Pericardium fibroblast (primary cell): ENCODE results near the gene TMEM209. TPM values are rescaled to one million over a fixed set of nuclear protein-coding genes. Genes with fewer than 3 reads are reported as not detected.

Experiments used
- total RNA-seq: library from RNA; depleted of rRNA; stranded (reverse); fragments of >200 nt; gene quantifications from 2 replicates; pipeline ENCODE4 v1.2.3, GENCODE V29; 2015

The TMEM209 gene
- 7.5 and 11.2 TPM in 2 replicates for total RNA-seq

GRCh38 chr7:130205084-130205947 is at the start of gene TMEM209:
TMEM209 (minus strand) TSS chr7:130205406; CDS start chr7:130205375, 31 bp downstream.

GRCh38 chr7:130207642-130208041 is 2.4 kb upstream of the TMEM209 start, which contains the start of gene SSMEM1:
SSMEM1 (plus strand) TSS chr7:130207860; CDS start chr7:130207911, 51 bp downstream.

Other genes with a start within 250 kb of the TMEM209 start
- 10.4 and 13.5 TPM in 2 replicates for gene ZC3HC1, start 154.0 kb downstream of the TMEM209 start, total RNA-seq
- 13.8 and 15.8 TPM in 2 replicates for gene KLHDC10, start 134.9 kb downstream of the TMEM209 start, total RNA-seq
- gene SSMEM1, start 2.5 kb upstream of the TMEM209 start, total RNA-seq, result not detected in 2 replicates
- not detected in 2 replicates for gene CPA2, start 61.5 kb upstream of the TMEM209 start, total RNA-seq
- 18.0 and 49.9 TPM in 2 replicates for gene CPA4, start 87.8 kb upstream of the TMEM209 start, total RNA-seq
- 0.12 TPM in 1 of 2 replicates, not detected in the other for gene CPA5, start 139.4 kb upstream of the TMEM209 start, total RNA-seq
- gene CPA1, start 175.1 kb upstream of the TMEM209 start, total RNA-seq, result 0.70 and 0.94 TPM in 2 replicates
- 7.2 and 16.8 TPM in 2 replicates for gene CEP41, start 235.6 kb upstream of the TMEM209 start, total RNA-seq